Keratinocyte (primary cell): ENCODE data around the gene ATPAF1. TPM values are rescaled to one million over a fixed set of nuclear protein-coding genes. Genes with fewer than 3 reads are reported as not detected.

Source experiments
- DNase-seq: peaks from one replicate; pipeline ENCODE4 v3.0.0-alpha.2; 2011; ENCODE audit warnings: low read depth, missing footprints, low spot score
- FAIRE-seq: peaks from 2 replicates; lab custom pipeline; 2011; peaks lifted over from hg19 to GRCh38; lab: Jason Lieb, UNC
- H2AFZ ChIP-seq: 2 replicates; pipeline ENCODE4 v1.6.0; 2012; ENCODE audit warnings: low read length, control low read depth, inconsistent platforms; ENCODE audit not compliant: control insufficient read depth
- H3K27ac ChIP-seq: 2 replicates; pipeline ENCODE4 v1.5.1; 2011; ENCODE audit warnings: low read length; ENCODE audit not compliant: control insufficient read depth, insufficient read depth
- H3K27me3 ChIP-seq: 3 replicates; pipeline ENCODE4 v1.6.0; 2011; ENCODE audit warnings: low read length; ENCODE audit not compliant: control insufficient read depth, insufficient read depth; ENCODE audit errors: extremely low read depth
- H3K36me3 ChIP-seq, 2 experiments: 2 replicates in 1 of 2; 3 replicates in 1 of 2; pipeline ENCODE4 v1.5.1; 2011; ENCODE audit warnings: low read length in 2 of 2, mild to moderate bottlenecking in 1 of 2; ENCODE audit not compliant: control insufficient read depth in 2 of 2, insufficient read depth in 2 of 2; ENCODE audit errors: extremely low read depth in 1 of 2
- H3K4me1 ChIP-seq: 3 replicates; pipeline ENCODE4 v1.5.1; 2011; ENCODE audit warnings: low read length; ENCODE audit not compliant: control insufficient read depth, insufficient read depth; ENCODE audit errors: extremely low read depth
- H3K4me2 ChIP-seq: 3 replicates; pipeline ENCODE4 v1.6.0; 2011; ENCODE audit warnings: low read depth, low read length; ENCODE audit not compliant: control insufficient read depth, insufficient read depth; ENCODE audit errors: extremely low read depth
- H3K4me3 ChIP-seq, 3 experiments: fragments of 200-600 bp in 1 of 3; sonication (generic) in 1 of 3; 2 replicates in 2 of 3; 3 replicates in 1 of 3; pipeline ENCODE4 v1.5.1; 2011 to 2016; ENCODE audit warnings: low read length in 3 of 3, mild to moderate bottlenecking in 3 of 3, control low read depth in 2 of 3, inconsistent platforms in 1 of 3, low read depth in 1 of 3, mixed read lengths in 1 of 3, mixed run types in 1 of 3, moderate library complexity in 1 of 3; ENCODE audit not compliant: control insufficient read depth in 2 of 3, insufficient read depth in 2 of 3; ENCODE audit errors: extremely low read depth in 1 of 3
- H3K79me2 ChIP-seq: 2 replicates; pipeline ENCODE4 v1.6.0; 2012; ENCODE audit warnings: low read length; ENCODE audit not compliant: control insufficient read depth, insufficient read depth
- H3K9ac ChIP-seq: 3 replicates; pipeline ENCODE4 v1.6.0; 2011; ENCODE audit warnings: low read length; ENCODE audit not compliant: control insufficient read depth, insufficient read depth; ENCODE audit errors: extremely low read depth
- H3K9me1 ChIP-seq: 3 replicates; pipeline ENCODE4 v1.6.0; 2011; ENCODE audit warnings: low read length; ENCODE audit not compliant: control insufficient read depth, insufficient read depth; ENCODE audit errors: extremely low read depth
- H3K9me3 ChIP-seq: 2 replicates; pipeline ENCODE4 v1.5.1; 2012; ENCODE audit warnings: low read depth, low read length; ENCODE audit not compliant: control insufficient read depth
- H4K20me1 ChIP-seq: 3 replicates; pipeline ENCODE4 v1.6.0; 2011; ENCODE audit warnings: low read length; ENCODE audit not compliant: control insufficient read depth, insufficient read depth; ENCODE audit errors: extremely low read depth
- CTCF ChIP-seq, 3 experiments: IDR thresholded peaks in 1 of 3; conservative IDR thresholded peaks in 1 of 3; optimal IDR thresholded peaks in 1 of 3; 2 replicates in 2 of 3; 3 replicates in 1 of 3; pipeline versions ENCODE3 to v1.5.1; 2011; ENCODE audit warnings: low read length in 3 of 3, mild to moderate bottlenecking in 3 of 3, moderate library complexity in 2 of 3, control low read depth in 1 of 3, inconsistent platforms in 1 of 3; ENCODE audit not compliant: insufficient read depth in 2 of 3; ENCODE audit errors: extremely low read depth in 1 of 3
- EZH2 ChIP-seq: IDR thresholded peaks from one replicate; pipeline ENCODE4 v1.6.1; 2012; ENCODE audit warnings: inconsistent platforms, mild to moderate bottlenecking, low read length, moderate library complexity
- dilution Hi-C: fragments of 300-500 bp; cut with MboI; formaldehyde crosslinking; loops from one replicate; pipeline ENCODE4 v1.7.0; 2020; ENCODE audit warnings: low sequenced_read_pairs; ENCODE audit not compliant: extremely low pct_ligation_motif_present
- polyA plus RNA-seq, 5 experiments: library from polyadenylated mRNA; depleted of rRNA in 3 of 5; stranded (reverse) in 3 of 5; stranded (forward) in 1 of 5; unstranded in 1 of 5; fragments of >200 nt; gene quantifications; 1 replicate in 1 of 5; 2 replicates in 3 of 5; 3 replicates in 1 of 5; pipeline versions ENCODE4 v1.2.1 to v1.2.3, GENCODE V29; 2011 to 2012; ENCODE audit warnings: missing spikeins in 2 of 5, low read depth in 1 of 5, low replicate concordance in 1 of 5

ATPAF1 gene
- polyA plus RNA-seq, 1 donor (not counting 4 experiments of a cell fraction or from before 2014, with no cell fraction given): 55.6 TPM

GRCh38 chr1:46690931-46691421 lies 22.8 kb upstream of the ATPAF1 start:
- H3K27ac ChIP-seq: no peak overlapping the region
- H3K9me3 ChIP-seq: no peaks in the 10 kb centered on the region
- FAIRE-seq (no peak), DNase-seq (no peak)
- peaks cover 27 to 31% of the 10 kb centered on the region in 2 experiments for H3K36me3 ChIP-seq
- H3K4me3 ChIP-seq: no peak overlapping the region
- no peak overlapping the region for H3K9ac ChIP-seq
- no peaks in the 10 kb centered on the region for H3K4me1 ChIP-seq
- H3K27me3 ChIP-seq: no peaks in the 10 kb centered on the region
- dilution Hi-C loops: no loop called here
- no peaks in the 10 kb centered on the region for H3K9me1 ChIP-seq
- H4K20me1 ChIP-seq: peaks cover 3% of the 10 kb centered on the region
- H2AFZ ChIP-seq: no peak overlapping the region
- TF ChIP-seq CTCF (optimal IDR thresholded peaks at IDR 0.05 in 1 of 3, IDR thresholded peaks at IDR 0.05 in 1 of 3, conservative IDR thresholded peaks at IDR 0.05 in 1 of 3; ENCODE audit: extremely low read depth in 1 of 3, insufficient read depth in 2 of 3, low read length in 3 of 3): no peak
- TF ChIP-seq EZH2: no peak
- H3K4me2 ChIP-seq: no peak overlapping the region
- no peaks in the 10 kb centered on the region for H3K79me2 ChIP-seq

GRCh38 chr1:46689897-46690296 lies 21.7 kb upstream of the ATPAF1 start:
- no peaks in the 10 kb centered on the region for H3K79me2 ChIP-seq
- H3K9ac ChIP-seq: no peak overlapping the region
- TF ChIP-seq CTCF (optimal IDR thresholded peaks at IDR 0.05 in 1 of 3, IDR thresholded peaks at IDR 0.05 in 1 of 3, conservative IDR thresholded peaks at IDR 0.05 in 1 of 3; ENCODE audit: extremely low read depth in 1 of 3, insufficient read depth in 2 of 3, low read length in 3 of 3): no peak
- no peak for TF ChIP-seq EZH2
- no peaks in the 10 kb centered on the region for H3K9me1 ChIP-seq
- H3K4me3 ChIP-seq: no peak overlapping the region
- H3K9me3 ChIP-seq: no peaks in the 10 kb centered on the region
- H3K27me3 ChIP-seq: no peaks in the 10 kb centered on the region
- no peak overlapping the region for H3K27ac ChIP-seq
- no peak for DNase-seq
- no peaks in the 10 kb centered on the region for H3K4me1 ChIP-seq
- no peak for FAIRE-seq
- peaks cover 3% of the 10 kb centered on the region for H4K20me1 ChIP-seq
- H2AFZ ChIP-seq: no peak overlapping the region
- H3K36me3 ChIP-seq: peaks cover 24 to 27% of the 10 kb centered on the region in 2 experiments
- dilution Hi-C loops: no loop called here
- H3K4me2 ChIP-seq: no peak overlapping the region
